ENCODE data around the gene VPS26C.

Gene VPS26C

GRCh38 chr21:37200641-37201480 lies 66.3 kb downstream of the VPS26C start:
- no peak for DNase-seq (ENCODE audit: low spot score)

- DNase-seq (ENCODE audit: low spot score): no peak
These were observed 67.8 kb downstream of the VPS26C start for GRCh38 chr21:37199057-37199924.

- no peak for DNase-seq (ENCODE audit: low spot score)
These were observed 69.4 kb downstream of the VPS26C start for GRCh38 chr21:37197746-37198145.

- DNase-seq (ENCODE audit: low spot score): no peak
These were observed 70.3 kb downstream of the VPS26C start for GRCh38 chr21:37196847-37197246.

- DNase-seq (ENCODE audit: low spot score): no peak
These were observed 71.5 kb downstream of the VPS26C start for GRCh38 chr21:37195610-37196009.

- no peak for DNase-seq (ENCODE audit: low spot score)
These were observed 72.1 kb downstream of the VPS26C start for GRCh38 chr21:37195059-37195458.

- DNase-seq (ENCODE audit: low spot score): no peak
These were observed 73.5 kb downstream of the VPS26C start for GRCh38 chr21:37193676-37194075.

- DNase-seq (ENCODE audit: low spot score): no peak
These were observed 74.1 kb downstream of the VPS26C start for GRCh38 chr21:37193006-37193405.

GRCh38 chr21:37192019-37192418 lies 75.1 kb downstream of the VPS26C start:
- DNase-seq (ENCODE audit: low spot score): no peak

GRCh38 chr21:37188825-37189224 lies 78.3 kb downstream of the VPS26C start:
- no peak for DNase-seq (ENCODE audit: low spot score)

GRCh38 chr21:37186983-37187382 lies 80.2 kb downstream of the VPS26C start:
- no peak for DNase-seq (ENCODE audit: low spot score)

GRCh38 chr21:37184784-37185593 lies 82.1 kb downstream of the VPS26C start:
- no peak for DNase-seq (ENCODE audit: low spot score)

GRCh38 chr21:37183749-37184148 lies 83.4 kb downstream of the VPS26C start:
- DNase-seq (ENCODE audit: low spot score): no peak

- no peak for DNase-seq (ENCODE audit: low spot score)
These were observed 84.9 kb downstream of the VPS26C start for GRCh38 chr21:37182222-37182621.

- DNase-seq (ENCODE audit: low spot score): no peak
These were observed 86.1 kb downstream of the VPS26C start for GRCh38 chr21:37181059-37181458.

- DNase-seq (ENCODE audit: low spot score): no peak
These were observed 90.4 kb downstream of the VPS26C start for GRCh38 chr21:37176716-37177115.

Data from putamen (tissue), 1 donor.